GM21367 (cell line): ENCODE measurements around the gene SLC66A2.

ENCODE experiments used
- ATAC-seq: cut with Tn5 transposase; IDR thresholded peaks from one replicate; pipeline ENCODE4 v1.9.1; 2021; ENCODE audit not compliant: unreplicated experiment

The SLC66A2 gene

DNA sequence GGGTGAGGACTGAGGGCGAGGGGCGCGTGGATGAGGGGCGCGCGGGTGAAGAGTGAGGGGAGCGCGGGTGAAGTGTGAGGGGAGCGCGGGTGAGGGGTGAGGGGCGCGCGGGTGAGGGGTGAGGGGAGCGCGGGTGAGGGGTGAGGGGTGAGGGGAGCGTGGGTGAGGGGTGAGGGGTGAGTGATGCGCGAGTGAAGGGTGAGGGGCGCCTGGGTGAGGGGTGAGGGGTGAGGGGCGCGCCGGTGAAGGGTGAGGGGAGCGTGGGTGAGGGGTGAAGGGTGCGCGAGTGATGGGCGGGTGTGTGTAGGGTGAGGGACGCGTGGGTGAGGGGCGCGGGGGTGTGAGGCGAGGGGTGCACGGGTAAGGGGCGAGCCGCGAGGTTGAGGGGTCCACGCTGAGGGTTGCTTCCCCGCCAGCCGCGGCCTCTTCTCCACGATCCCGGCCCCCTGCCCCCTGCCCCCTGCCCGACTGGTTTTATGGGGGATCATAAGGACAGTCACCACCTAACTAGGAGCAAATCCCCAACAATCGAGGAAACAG, 1.1 kb upstream of the SLC66A2 start:
- ATAC-seq = no peak

DNA sequence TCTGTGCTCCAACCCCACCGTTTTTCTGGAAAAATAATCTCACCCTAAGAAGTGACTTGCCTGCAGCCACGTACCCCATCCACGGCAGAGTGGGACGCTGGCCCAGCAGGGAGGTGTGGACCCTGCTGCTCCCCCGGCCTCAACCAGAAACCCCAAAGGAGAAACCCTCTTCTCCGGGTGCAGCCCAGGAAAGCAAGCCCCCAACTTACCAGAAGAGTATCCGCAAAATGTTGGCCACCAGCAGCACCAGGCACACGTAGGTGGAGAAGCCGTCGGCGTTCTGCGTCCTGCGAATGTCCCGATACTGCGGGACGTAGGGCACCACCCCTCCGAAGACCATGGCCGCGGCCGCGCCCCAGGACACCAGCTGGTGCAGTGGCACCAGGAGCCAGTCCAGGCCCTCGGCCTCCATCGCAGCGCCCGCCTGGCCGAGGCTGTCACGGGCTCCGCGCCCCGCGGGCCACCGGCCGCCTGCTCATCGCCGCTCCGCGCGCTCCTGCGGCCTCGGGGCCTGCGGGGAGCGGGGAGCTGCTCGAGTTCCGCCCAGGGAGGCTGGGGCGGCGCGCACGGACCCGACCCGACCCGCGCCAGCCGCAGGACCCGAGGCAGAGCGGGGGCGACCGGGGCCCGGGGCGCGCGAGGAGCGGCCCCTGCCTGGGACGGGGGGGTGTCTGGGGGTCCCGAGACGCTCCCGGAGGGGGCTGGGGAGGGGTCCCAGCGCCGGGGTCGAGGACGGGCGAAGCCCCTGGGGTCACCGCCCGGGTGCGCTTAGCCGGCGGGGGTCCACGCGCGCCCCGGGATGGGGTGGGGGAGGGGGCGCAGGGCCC, 725 bp downstream of the SLC66A2 start:
- no peak for ATAC-seq

DNA sequence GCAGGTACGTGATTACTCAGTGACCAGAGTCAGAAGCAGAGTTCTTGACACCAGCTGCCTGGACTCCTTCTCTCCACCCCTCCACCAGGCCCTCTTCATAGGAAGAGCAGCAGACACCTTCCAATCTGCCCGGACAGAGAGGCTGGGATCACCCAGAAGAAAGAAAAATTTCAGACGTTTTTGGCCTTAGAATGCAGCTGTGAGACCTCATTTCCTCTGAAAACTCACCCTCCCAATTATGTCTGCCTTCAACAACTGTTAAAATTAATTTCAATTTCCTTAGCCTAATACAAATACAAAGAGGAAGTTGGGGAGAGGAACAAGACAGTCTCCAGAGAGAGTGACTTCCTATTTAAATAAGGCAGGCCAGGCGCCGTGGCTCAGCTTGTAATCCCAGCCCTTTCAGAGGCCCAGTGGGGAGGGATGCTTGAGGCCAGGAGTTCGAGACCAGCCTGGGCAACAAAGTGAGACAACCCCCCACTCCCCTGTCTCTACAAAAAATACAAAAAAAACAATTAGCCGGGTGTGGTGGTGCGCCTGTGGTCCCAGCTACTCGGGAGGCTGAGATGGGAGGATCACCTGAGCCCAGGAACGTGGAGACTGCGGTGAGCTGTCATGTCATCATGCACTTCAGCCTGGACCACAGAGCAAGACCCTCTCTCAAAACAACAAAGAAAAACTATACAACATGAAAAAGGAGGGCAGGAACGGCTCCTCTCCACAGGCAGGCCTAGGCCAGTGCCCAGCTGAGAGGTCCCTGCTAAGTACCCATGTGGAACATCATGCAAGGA, 1.6 kb downstream of the SLC66A2 start:
- ATAC-seq = no peak

DNA sequence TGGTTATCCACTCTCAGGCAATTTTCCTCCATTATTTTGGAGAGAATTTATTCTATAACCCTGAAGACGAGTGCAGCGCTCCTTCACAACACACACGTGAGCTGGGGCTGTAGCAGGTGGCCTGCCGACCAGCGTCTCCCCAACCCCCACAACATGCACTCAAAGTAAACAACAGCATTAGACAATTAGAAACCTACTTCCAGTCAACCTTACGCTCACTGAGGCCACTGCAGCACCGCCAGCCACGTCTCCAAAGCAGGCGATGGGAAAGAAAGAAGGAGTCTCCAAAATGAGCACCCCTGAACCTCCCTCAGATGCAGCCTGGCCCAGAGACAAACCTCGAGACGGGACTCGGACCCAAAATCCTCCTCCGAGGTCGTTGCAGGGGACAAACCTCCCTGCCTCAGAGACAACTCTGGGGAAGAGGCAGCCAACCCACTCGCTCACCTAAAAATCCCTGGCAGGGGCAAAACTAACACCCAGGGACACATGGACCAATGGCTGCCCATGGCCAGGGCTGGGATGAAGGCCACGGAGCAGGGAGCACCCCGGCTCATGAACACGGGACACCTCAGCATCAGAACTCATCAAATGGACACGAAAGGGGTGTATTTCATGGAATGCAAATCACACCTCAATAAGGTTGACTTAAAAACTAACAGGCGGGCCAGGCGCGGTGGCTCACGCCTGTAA, 2.6 kb downstream of the SLC66A2 start:
- ATAC-seq = no peak

DNA sequence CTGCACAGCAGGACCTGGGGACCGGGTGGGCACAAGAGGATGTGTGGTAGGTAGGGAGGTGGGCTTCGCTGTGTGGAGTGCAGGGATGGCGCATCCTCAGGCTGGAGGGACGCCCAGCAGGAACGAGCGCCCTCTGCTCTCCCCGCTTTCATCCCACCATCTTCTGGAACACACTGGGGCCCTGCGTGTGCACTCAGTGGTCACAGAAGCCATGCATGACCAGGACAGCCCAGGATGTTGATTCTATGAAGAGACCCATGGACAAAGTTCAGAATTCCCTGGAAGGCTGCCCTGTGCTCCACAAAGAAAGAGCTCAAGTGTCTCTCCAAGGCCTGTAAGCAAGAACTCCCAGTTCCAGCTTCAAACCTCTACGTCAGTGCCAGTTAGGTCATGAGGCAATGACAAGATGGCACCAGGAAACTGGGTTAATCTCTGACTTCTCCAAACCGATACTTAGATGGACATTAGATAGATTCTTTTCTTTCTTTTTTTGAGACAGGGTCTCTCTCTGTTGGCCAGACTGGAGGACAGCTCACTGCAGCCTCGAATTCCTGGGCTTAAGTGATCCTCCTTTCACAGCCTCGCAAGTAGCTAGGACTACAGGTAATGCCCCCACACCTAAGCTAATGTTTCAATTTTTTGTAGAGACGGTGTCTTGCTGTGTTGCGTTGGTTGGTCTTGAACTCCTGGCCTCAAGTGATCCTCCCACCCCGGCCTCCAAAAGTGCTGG, 3.4 kb downstream of the SLC66A2 start:
- no peak for ATAC-seq

DNA sequence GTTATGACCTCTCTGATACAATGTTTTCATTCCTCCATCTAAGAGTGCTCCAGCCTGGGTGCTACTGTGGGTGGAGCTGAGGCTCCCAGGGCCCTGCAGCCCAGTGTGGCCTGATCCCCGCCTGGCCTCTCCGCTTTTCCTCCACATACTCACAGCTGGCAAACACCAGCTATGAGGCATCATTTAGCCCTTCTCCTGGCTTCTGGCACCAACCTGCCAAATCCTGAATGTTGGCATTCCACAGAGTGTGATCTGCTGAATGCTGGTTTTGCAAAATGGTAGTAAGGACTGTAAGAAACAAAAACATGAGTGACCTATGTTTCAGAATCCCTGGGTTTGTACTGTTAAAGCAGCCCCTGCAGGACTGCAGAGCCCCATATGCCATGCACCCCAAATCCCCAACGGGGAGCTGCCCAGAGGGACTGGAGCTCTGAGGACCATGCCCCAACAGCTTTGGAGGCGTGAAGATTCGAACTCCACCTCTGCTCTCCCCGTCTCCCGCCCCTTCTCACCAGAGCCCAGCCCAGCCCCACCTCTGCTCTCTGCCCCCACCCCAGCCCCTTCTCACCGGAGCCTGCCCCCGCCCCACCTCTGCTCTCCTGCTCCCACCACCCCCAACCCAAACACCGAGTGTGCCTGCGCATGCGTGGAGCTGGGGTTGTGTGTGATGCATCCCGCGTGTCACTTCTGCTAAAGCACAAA, 4.2 kb downstream of the SLC66A2 start:
- no peak for ATAC-seq

DNA sequence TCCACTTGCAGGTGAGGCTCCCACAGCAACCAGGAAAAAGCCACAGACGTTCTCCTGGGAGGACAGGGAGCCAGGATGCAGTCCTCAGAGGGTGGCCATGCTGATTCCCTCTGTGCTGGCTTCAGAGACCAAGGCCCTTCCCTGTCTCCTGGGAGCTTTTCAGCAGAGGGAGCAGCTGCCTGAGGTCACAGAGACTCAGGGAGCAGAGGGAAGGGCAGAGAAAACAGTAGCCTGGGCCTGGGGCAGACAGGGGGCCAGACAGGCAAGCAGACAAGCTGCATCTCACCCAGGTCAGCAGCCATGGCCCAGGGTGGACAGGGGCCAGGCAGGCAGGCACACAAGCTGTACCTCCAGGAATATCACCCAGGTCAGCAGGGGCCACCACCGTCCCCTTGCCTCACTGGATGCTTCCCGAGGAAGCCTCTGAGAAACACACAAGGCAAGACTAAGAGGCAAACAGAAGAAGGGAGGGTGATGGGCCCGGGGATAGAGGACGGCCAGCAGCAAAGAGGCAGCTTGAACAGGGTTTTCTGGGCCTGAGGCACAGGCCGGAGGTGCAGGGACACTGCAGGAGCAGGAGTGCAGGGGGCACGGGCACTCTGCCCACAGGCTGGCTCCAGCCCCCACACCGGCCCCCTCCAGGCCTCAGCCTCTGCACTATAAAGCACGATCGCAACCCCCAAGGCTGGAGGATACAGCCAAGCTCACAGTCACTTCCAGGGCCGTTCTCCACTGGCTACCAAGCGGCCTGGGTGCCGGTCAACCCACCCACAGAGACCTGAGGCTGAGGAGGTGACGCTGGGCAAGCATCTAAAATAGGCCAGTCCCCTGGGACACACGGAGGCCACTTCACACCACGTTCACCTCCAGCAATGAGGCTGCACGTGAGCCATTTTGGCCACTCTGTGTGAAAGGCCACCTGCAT, 6.1 kb downstream of the SLC66A2 start:
- ATAC-seq = no peak

DNA sequence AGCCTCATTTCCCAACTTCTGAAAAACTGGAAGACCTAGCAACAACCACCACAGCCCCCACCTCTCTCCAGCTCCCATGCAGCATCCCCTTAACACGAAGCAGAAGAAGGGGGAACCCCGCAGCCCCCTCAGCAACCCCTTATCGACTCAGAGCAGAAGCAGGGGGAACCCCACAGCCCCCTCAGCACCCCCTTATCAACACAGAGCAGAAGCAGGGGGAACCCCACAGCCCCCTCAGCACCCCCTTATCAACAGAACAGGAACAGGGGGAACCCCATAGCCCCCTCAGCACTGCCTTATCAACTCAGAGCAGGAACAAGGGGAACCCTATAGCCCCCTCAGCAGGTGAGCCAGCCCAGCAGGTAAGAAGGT, 6.7 kb downstream of the SLC66A2 start:
- no peak for ATAC-seq

DNA sequence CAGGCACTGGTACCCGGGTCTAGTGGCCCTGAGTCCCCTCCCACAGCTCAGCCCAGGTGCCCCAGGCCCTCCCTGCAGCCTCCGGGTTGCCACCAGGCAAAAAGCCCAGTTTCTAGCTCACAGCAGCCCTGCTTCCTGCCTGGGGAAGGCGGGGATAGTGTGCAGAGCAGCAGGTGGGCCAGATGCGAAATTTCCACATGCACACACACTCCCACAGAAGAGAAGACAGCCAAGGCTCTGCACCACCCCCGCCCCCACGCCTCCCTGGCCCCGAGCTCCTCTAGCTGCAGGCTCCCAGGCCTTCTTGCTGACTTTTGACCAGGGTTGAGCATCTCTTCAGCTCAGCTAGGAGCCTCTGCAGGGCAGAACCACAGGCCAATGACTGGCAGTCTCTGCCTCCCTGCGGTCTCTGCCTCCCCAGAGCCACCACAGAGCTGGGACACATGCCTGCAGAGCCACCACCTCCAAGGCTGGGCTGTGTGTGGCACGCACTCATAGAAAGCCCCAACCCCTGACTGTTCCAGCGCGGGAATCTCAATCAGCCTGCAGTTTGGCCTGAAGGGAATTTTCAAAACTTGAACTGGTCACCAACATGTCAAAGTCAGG, 7.2 kb downstream of the SLC66A2 start:
- ATAC-seq = no peak

DNA sequence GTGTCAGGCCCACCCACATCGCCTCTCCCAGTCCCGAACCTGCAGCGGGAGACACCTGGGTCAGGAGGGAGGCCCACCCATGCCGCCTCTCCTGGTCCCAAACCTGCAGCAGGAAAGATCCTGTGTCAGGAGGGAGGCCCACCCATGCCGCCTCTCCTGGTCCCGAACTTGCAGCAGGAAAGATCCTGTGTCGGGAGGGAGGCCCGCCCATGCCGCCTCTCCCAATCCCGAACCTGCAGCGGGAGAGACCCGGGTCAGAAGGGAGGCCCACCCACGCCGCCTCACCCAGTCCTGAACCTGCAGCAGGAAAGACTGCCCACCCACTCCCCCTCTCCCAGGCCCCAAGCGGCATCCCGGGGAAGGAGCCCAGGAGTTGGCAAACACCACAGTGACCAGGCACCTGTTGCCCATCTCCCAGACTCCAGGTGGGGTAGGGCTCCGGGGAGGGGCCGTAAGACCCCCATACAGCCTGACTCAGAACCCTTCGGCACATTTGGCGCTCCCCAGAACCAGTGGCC, 7.8 kb downstream of the SLC66A2 start:
- ATAC-seq = no peak

DNA sequence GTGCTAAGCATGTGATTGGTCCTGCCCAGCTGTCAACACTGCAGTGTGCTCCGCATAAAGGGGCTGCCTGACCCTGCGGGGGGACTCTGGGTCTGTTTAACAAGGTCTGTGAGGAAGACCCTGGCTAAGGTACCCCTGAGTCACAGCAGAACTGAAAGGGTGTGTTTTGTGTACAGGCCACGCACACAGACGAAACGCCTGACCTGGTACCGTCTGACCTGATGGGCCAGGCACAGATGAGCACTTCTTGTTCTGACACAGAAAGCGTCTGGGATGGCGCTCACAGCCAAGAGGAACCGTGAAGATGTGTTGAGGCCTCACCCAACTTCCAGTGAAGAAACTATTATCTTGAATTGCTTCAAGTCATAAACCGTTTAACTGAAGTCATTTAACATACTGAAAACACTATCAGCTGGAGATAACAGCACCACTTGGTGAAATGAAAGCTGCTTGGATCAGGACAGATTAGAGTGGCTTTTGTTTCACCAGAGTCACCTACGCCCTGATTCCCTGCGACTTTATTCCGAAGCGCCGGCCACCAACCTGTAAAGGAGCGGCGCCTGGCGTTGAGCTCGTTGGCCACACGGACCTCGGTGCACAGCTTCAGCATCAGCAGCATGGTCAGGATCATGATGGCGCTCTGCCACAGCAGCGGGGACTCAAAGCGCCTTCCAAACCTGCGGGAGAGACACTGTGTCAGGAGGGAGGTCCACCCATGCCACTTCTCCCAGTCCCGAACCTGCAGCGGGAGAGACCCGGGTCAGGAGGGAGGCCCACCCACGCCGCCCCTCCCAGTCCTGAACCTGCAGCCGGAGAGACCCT, 8.5 kb downstream of the SLC66A2 start:
- ATAC-seq = no peak

DNA sequence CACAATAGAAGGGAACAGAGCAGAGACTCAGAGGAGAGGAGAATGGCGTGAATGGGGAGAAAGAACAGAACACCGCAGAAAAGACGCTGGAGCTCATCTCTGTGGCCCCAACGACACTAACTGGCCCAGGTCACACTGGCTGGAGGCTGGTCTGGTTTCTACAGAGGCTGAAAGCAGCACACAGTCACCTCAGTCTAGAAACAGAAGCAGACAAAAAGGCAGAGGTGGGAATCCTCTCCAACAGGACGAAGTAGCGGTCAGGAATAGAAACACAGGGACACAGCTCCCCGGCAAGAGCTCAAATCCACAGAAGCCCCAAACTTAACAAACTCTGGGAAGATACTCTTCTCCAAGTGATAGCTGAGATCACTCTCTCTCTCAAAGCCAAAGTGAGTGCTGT, 9.2 kb downstream of the SLC66A2 start:
- ATAC-seq = no peak

DNA sequence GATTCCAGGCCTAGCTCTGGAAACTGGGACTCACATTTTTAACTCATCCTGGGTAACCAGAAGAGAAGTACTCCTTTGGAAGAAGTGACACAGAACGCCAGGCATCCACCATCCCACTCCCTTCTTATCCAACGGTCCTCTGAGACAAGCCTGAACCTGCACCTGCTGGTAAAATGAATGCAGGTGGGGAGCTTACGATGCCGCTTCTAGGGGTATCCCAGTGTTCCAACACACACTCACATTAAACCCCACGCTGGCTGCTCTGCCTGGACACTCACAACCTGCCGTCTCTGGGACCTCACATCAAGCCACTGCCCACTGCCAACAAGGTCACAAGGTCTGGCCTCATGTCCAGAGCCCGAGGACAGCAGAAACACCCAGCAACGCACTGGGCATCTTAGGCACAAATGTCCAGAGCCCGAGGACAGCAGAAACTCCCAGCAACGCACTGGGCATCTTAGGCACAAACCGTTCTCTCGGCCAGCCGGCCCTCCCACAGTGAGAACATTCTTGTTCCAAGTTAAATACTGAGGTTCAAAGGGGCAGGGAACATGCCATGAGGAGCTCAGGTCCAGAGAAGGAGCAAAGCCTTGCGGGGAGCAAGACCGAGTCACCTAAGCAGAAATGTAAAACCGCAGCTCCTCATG, 9.9 kb downstream of the SLC66A2 start:
- ATAC-seq = no peak

DNA sequence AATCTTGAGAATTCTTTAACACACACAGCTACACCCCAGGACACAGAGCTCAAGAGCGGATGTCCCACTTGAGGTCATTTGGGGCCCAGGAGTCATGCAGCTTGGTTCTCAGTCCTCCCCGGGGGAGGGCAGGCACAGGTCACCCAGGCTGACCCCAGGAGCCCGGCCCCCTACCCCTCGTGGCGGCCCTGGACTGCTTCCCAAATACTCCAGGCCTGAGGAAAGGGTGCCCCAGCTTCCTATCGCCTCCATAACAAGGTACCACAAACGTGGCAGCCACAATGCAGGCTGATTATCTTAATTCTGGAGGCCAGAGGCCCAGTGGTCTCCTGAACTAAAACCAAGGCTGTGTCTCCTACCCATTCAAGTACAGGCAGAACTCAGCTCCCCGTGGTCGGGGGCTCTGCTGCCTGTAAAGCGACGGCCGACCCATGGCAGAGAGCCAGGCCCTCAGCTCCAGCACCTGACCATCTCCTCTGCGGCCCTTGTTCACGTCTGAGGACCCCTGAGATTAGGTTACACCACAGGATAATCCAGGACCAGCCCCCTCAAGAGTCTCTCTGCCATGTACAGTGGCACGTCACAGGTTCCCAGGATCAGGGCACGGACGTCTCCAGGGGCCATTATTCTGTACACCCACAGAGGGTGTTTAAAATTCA, 10.5 kb downstream of the SLC66A2 start:
- no peak for ATAC-seq

DNA sequence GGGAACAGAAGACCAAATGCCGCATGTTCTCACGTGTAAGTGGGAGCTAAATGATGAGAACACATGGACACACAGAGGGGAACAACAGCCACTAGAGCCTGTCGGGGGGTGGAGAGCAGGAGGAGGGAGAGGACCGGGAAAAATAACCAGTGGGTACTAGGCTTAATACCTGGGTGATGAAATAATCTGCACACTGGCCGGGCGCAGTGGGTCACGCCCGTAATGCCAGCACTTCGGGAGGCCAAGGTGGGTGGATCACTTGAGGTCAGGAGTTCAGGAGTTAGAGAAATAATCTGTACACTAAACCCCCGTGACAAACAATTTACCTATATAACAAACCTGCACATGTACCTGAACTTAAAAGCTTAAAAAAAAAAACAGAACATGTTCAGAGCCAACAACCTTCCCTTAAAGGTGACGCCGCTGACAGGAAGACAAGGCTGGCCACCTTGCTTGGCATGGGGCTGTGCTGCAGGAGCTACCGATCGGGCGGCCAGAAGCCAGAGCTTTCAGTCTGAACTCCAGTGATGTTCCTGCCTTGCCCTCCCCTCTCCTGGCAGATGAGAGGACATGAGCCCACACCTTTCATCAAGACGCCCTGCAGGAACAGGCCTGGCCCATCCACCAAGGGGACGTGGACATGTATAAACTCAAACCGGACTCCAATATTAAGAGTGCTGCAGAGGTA, 11.2 kb downstream of the SLC66A2 start:
- ATAC-seq = no peak

DNA sequence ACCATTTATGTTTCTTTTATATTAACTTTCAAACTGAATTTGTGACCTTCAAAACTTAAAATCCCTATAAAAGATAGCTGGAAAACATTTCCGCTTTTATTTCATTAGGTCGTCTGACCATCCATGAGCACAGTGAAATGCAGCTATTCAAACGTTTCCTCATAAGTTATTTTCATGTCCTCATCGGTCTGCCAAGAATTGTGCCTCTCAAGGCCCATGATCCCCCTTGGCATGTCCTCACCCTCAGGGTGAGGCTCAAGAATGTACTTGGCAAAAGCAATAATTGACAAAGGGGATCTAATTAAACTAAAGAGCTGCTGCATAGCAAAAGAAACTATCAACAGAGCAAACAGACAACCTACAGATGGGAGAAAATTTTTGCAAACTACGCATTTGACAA, 12.4 kb downstream of the SLC66A2 start:
- ATAC-seq = no peak
